Neural progenitor cell (in vitro differentiated cells): Measurements from ENCODE around the gene TMEM39B.

Experiments used
- CTCF ChIP-seq: fragments of 200-600 bp; sonication (generic); IDR thresholded peaks from 2 replicates; pipeline ENCODE4 v1.5.1; 2017; ENCODE audit warnings: antibody characterized with exemption, mild to moderate bottlenecking
- EZH2 ChIP-seq: fragments of 200-600 bp; sonication (generic); IDR thresholded peaks from 2 replicates; pipeline ENCODE4 v1.6.1; 2017; ENCODE audit warnings: antibody characterized with exemption, mild to moderate bottlenecking, moderate library complexity

GRCh38 chr1:32055416-32055815, 17.3 kb upstream of the TMEM39B start:
- TF ChIP-seq EZH2 (no peak), CTCF (no peak)
